Stimulated activated CD4-positive, alpha-beta T cell treated with anti-CD3 and anti-CD28 coated beads, Interleukin-15, amount 100 ng/mL, for 1 hour (primary cell): Measurements from ENCODE around the gene PTGIR.

Experiments used
- DNase-seq, 2 donors: peaks; one replicate each; pipeline ENCODE4 v3.0.0-alpha.2; 2020; ENCODE audit warnings: low read depth in 1 of 2, low spot score in 1 of 2

PTGIR gene

DNA sequence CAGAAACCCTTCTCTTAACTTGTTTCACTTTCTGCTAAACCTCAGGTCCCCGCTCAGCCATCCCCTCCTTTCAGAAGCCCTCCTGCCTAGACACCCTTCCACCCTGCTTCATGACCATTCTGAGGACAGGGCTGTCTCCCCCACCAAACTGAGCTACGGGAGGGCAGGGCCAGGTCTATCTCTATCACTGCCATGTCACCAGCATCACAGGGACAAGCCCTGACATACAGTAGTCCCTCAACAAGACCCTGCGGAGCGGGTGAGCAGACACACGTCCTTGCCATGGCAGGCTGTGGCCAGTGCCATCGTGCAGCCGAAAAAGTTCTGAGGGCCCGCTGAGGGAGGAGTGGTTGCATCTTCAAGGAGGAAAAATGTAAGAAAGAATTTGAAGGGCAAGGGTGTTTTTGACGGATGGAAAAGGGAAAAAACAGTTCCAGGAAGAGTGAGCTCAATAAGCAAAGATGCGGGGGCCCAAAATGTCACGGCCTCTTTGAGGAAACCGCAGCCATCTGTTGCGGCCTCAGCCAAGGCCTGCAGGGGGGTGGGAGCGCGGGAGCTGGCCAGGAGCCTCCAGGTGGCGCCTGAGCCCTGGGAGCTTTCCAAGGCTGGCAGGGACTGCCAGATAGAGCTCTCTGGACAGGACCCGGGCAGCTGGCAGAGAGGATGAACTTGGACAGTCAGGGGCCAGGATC lies 8.1 kb downstream of the PTGIR start:
- DNase-seq: no peak

DNA sequence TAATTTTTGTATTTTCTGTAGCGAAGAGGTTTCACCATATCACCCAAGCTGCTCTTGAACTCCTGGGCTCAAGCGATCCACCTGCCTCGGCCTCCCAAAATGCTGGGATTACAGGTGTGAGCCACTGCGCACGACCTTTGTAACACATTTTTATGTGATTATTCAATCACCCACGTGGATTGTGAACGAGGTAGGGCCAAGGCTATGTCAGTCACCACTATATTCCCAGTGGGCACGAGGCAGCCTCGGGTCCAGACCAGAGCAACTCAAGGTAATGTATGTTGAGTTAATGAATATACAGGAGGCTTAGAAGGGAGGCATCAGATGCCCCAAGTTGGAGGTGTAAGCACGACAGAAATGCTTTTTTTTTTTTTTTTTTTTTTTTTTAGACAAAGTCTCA lies 8.9 kb downstream of the PTGIR start:
- no peak for DNase-seq

DNA sequence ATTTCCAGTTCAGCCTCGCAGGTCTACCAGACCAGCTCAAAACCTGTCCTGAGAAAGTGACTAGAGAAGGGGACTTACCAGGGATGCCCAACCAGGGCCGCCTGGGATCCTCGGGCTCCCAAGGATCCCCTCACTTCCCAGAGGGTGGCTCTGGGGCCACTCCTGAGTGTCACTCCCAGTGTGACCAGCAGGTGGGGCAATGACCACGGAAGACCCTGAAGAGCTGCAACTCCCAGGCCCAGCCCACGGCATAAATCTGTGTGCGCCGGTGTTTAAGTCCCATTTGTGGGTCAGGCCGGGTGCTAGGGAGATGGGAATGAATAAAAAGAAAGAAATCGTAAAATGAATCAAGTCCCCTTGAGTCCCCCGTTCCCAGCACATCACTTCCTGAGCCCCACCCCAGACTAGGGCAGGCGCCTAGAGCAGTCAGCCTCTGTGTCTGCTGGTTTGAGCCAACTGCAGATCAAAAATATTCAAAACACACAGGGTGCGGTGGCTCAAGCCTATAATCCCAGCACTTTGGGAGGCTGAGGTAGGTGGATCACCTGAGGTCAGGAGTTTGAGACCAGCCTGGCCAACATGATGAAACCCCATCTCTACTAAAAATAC lies 10.7 kb downstream of the PTGIR start:
- DNase-seq: peak; percentile 60 to 74

DNA sequence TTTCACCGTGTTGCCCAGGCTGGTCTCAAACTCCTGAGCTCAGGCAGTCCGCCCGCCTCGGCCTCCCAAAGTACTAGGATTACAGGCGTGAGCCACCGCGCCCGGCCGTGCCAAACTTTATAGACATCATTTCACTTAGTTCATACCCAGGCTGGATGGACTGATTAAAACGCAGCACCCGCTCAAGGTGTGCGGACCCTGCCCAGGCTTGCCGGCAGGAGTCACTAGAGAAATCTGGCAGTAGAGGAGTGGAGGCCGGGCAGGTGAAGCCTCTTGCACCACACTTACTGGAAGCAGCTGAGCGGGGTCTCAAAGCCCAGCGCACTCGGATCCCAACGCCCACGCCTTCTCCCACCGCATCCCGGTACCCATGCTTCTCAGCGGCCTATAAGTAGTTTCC lies 11.4 kb downstream of the PTGIR start:
- DNase-seq: no peak

DNA sequence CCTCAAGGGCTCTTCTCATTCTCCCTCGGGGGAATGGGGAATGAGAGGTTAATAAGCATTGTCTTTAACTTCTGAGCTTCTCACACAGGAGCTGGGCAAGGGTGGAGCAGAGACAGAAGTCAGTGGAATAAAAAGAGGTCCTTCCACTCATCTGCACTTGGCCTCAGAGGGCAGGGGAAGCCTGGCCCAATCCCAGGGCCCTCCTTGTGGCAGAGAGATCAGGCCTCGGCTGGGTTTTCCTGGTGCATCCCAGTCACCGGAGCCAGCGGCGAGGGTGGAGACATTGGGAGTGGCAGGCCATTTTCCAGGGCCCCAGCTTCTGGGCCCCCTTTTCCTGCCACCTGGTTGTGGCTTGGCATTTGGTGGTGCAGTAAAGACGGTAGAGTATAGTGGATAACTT lies 13.1 kb downstream of the PTGIR start:
- DNase-seq: no peak

DNA sequence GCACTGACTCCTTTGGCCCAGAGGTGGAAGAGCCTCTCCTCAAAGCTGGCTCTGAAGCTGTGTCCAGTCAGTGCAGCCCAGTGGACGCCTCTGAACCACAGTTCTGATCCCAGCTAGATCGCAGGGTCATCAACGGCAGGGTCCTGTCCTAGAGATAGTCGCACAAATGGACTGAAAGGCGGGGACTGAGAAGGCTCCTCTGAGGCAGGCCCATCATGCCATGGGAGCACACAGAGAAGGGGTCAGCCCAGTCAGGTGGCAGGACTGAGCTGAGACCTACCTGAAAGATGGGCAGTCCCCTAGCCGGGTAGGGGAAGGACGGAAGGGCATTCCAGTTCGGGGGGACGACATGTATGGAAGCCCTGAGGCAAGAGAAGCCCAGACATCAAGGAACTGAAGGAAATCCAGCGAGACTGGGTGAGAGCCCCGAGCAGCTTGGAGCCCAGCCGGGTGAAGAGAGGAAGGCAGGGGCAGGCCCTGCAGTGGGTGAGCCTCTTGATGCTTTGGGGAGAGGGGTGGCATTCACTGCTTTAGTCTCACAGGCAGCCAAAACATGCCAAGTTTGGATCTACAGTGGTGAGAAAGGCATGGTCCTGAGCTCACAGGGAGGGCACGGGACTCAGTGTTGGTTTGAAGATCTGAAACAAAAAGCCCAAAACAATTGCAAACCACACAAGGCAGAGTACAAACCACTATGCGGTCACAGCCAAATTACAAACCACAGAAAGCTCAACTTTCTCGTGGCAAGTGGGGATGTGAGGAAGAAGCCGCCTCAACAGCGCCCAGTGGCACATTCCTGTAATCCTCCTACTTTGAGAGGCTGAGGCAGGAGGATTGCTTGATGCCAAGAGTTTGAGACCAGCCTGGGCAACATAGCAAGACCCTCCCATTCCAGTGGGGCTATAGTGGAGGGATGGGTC lies 13.8 kb downstream of the PTGIR start:
- DNase-seq: no peak

DNA sequence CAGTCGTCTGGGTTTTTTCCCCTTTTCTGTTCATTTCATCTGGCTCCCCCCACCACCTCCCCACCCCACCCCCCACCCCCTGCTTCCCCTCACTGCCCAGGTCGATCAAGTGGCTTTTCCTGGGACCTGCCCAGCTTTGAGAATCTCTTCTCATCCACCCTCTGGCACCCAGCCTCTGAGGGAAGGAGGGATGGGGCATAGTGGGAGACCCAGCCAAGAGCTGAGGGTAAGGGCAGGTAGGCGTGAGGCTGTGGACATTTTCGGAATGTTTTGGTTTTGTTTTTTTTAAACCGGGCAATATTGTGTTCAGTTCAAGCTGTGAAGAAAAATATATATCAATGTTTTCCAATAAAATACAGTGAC lies 14.5 kb downstream of the PTGIR start:
- no peak for DNase-seq

DNA sequence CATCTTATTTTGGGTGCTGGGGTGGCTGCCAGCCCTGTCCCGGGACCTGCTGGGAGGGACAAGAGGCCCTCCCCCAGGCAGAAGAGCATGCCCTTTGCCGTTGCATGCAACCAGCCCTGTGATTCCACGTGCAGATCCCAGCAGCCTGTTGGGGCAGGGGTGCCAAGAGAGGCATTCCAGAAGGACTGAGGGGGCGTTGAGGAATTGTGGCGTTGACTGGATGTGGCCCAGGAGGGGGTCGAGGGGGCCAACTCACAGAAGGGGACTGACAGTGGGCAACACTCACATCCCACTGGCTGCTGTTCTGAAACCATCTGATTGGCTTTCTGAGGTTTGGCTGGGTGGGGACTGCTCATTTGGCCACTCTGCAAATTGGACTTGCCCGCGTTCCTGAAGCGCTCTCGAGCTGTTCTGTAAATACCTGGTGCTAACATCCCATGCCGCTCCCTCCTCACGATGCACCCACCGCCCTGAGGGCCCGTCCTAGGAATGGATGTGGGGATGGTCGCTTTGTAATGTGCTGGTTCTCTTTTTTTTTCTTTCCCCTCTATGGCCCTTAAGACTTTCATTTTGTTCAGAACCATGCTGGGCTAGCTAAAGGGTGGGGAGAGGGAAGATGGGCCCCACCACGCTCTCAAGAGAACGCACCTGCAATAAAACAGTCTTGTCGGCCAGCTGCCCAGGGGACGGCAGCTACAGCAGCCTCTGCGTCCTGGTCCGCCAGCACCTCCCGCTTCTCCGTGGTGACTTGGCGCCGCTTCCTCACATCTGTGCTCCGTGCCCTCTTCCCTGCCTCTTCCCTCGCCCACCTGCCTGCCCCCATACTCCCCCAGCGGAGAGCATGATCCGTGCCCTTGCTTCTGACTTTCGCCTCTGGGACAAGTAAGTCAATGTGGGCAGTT lies 15.1 kb downstream of the PTGIR start:
- DNase-seq: no peak

DNA sequence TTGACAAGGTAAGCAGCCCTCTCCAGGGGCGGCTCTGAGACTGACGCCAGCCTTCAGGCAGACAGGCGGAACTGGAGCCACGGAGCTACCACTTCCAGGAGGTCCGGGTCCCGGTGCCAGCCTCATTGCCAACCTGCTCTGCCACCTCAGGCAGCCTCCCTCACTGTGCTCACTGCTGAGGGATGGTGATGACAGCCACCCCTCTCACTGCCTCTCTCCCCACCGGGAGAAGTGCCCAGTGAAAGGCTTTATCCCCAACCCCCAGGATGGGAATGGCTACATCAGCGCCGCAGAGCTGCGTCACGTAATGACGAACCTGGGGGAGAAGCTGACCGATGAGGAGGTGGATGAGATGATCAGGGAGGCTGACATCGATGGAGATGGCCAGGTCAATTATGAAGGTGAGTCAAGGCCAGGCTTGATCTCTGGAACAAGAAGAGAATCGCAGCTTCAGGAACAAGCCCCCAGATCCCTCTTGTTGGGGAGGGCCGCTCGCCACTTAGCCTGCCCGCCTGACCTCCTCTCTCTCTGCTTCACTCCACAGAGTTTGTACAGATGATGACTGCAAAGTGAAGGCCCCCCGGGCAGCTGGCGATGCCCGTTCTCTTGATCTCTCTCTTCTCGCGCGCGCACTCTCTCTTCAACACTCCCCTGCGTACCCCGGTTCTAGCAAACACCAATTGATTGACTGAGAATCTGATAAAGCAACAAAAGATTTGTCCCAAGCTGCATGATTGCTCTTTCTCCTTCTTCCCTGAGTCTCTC lies 16.1 kb downstream of the PTGIR start:
- DNase-seq: no peak

DNA sequence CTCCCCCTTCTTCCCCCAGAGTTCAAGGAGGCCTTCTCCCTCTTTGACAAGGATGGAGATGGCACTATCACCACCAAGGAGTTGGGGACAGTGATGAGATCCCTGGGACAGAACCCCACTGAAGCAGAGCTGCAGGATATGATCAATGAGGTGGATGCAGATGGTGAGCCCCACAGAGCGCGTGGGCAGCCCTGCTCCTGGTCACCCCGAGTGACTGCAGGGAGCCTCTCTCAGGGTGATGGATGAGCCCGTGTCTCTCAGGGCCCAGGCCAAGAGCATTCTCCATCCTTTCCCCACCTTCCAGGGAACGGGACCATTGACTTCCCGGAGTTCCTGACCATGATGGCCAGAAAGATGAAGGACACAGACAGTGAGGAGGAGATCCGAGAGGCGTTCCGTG lies 16.7 kb downstream of the PTGIR start:
- no peak for DNase-seq

DNA sequence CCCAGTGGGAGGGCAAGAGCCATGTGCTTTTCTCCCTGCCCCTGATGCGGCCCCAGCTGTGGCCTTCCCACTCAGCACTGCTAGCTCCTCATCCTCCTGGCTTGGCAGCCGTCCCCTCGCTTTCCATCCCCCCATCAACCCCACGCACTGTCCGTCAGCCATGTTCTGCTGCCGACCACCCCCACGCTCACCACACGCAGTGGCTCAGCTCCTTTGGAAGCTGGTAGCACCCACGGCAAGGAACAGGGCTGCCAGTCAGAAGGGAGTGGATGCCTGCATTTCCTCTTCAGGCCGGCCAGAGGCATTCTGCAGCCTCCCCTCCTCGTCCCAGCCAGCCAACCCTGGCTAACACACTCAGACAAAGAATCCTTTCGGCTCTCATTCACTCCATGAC lies 17.4 kb downstream of the PTGIR start:
- no peak for DNase-seq

DNA sequence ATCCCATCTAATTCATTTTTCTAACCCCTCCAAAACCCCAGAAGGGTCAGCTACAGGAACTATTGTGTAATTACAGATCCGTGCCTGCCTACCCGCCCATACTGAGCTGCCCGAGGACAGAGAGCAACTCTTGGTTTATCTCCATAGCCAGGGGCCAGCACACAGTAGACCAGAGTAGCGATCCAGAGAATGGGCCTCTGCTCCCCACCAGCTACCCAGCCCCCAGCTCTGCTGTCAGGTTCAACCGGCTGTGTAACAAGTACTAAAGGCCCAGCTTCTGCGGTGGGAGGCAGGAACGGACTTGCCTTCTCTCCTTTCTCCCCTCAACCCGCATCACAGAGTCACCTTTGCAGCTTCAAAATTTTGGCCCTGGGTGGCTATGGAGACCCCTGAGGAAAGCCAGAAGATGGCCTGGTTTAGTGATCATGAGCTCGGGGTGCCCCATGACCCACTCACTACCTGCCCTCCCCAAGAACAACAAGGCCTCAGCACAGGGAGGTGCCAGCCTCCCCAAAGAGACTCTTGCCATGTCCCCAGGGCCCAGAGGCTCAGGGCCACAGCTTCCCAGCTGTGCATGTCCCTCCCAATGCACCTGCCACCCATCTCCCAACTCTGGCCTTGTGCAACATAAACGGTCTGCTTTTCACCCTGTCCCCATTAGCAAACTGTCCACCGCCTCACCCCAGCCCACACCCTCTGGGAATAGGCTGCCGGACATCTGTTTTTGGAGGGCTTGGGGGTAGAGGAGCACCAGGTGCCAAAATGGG lies 18.0 kb downstream of the PTGIR start:
- DNase-seq: no peak

DNA sequence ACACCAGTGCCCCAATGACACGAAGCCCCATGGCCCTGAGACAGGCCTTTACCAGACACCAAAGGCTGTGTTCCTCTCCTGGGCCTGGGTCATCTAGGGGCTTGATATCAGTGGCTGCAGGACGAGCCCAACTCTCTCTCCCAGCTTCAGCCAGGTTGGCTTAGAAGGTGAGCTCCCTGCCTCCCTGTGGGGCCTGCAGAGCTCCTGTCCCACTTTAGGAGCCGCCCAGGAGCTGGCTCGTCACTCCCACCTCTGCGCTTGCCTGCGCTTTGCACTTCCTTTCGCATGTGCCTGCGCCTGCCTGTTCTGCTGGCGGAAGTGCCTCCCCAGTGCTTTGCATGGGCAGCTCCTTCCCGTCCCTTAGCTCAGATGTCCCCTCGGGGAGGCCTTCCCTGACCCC lies 18.9 kb downstream of the PTGIR start:
- DNase-seq: no peak

DNA sequence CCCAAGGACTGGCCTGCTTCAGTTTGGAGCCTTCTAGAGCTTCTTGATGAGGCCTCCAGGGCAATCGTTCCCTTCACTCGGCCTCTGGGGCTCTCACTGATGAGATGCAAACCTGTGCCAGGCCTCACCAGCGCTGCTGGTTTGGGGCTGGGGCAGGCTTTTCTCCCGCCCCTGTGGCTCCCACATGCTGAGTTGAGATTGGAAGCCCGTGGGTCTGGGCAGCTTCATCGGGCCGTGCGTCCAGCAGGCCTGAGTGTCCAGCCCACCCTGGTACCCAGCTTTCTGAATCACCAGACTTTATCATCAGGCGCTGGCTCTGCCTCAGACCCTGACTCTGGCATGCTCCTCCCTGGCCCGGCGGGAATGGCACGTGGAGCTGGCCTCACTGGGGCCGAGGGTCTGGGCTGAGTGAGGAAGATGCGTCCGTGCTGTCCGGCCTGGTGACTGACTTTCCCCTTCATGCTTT lies 19.5 kb downstream of the PTGIR start:
- DNase-seq: no peak

DNA sequence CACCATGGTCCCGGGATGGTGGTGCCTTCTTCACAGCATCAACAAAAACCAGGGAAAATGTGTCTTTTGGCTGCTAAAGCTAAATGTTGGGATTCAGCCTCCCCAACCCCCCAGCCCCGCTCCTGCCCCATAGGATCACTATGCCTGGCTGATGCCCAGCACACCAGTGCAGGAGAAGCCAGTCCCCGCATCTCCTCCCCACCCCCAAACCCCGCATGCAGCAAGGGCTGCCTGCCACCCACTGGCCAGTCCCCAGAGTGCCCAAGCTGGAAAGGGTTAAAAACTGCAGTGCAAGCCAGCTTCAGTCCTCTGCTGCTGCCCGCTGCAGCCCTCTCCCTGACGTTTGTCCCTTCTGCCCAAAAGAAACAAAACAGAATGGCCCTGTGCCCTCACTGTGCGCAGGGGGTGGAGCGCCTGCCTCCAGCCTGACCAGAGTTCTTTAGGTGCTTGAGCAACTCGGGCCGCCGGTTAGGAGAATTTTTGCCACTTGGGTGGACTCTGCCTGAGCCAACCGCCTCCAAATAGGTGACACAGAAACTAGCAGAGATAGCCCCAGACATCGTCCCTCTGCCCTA lies 20.0 kb downstream of the PTGIR start:
- DNase-seq: no peak

DNA sequence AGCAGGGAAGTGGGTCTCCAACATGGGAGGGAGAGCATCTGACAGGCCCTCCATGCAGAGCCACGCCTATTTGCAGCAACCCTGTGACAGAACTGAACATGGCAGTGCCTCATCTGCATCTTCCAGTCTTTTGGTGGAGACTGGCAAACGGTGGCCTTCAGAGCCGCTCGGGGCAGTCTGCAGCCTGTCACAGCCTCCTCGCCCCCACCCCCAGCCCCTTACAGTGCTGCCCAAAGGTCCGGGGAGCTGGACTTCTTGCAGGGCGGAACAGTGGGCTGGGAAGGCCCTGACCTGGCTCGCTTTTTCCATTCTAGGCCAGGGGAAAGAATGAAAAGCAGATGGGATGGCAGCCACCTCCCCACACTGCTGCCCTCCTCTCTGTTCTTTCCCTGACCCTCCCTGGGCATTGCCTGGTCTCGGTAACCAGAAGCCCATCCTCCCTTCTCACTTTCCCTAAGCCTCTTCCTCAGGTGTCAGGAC lies 21.1 kb downstream of the PTGIR start:
- no peak for DNase-seq

DNA sequence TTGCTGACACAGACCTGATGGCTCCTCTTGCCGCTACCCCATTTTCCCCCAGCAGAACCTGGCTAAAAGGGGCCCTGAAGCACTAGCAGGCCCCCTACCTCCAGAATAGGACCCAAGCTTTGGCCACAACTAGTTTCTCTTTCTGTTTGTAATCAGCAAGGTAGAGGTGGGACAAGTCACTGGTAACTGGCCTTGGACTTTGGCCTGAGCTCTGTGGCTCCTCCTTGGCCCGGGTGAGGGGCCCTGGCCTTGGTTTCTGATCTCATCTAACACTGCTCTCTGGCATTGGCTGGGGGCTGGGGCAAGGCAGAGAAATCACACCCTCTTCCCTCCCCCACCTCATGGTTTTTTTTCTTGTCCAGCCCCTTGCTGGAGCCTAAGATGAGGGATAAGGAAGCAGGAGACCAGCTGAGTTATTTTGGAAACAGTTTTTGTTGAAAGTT lies 21.7 kb downstream of the PTGIR start:
- no peak for DNase-seq

DNA sequence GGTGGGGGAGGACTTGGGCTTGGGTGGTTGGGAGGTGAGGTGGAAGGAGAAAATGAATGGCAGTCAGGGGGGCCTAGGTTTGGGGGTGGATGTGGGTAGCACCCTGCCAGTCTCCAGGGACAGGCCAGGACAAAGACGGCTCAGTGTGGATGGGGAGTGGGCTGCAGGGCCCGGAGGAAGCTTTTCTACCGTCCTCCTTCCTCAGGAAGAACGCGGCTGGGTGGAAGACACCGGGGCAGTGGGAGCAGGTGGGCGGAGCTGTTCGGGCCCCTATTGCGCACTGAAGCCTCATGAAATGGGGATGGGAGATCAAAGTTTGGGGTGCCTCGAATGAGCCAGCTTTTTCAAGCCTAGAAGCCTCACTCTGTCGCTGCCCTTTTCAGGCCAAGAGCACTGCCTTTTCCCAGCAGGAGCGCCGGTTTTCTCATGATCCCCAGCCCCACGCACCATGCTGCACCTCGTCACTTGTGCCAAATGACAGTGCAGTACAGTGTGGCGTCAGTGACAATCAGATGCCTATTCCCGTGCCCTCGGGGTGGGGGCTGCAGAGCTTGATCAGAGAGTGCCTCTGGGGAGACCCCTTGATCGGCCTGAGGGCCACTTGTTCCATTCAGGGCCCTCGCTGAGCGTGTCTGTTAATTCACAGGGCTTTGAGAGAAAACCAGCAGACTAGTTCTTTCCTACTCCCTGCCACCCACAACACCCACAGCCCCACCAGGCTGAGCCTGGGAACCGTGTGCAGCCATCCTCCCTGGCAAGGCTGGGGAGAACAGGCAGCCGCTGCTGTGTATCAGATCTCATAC lies 22.3 kb downstream of the PTGIR start:
- peak in 1 of 2 donors; percentile 22 for DNase-seq
